HT1080 (cell line): ENCODE measurements around the gene REV1. TPM values are rescaled to one million over a fixed set of nuclear protein-coding genes. Genes with fewer than 3 reads are reported as not detected.
"Not testable (repeated sequence)": the region's sequence is repeated elsewhere in the genome, so short reads cannot be mapped to it uniquely, and the experiment has no call there.

Experiments used
- DNase-seq: peaks from one replicate; pipeline ENCODE4 v3.0.0-alpha.2; 2015; ENCODE audit warnings: low read depth
- total RNA-seq: library from RNA; depleted of rRNA; stranded (reverse); fragments of >200 nt; shearing (Covaris generic); gene quantifications from 2 replicates; pipeline ENCODE4 v1.2.3, GENCODE V29; 2014; rRNA removed

Gene REV1
- total RNA-seq, 1 experiment from 2014 or later: 18.5 TPM

GRCh38 chr2:99354825-99355224, 135.0 kb downstream of the REV1 start:
- not testable (repeated sequence) for DNase-seq

GRCh38 chr2:99354070-99354469, 135.7 kb downstream of the REV1 start:
- DNase-seq: no peak

Other genes starting within 250 kb of the REV1 start
- 0.37 and 0.61 TPM in 2 replicates for gene LYG2, start 234.4 kb downstream of the REV1 start, total RNA-seq
- 0.17 TPM in 1 of 2 replicates, not detected in the other for gene LYG1, start 188.8 kb downstream of the REV1 start, total RNA-seq
- 65.7 and 67.4 TPM in 2 replicates for gene TXNDC9, start 153.7 kb downstream of the REV1 start, total RNA-seq
- gene EIF5B, start 152.6 kb downstream of the REV1 start, total RNA-seq: 22.6 and 37.3 TPM in 2 replicates